HG03558 (cell line): ENCODE measurements around the gene MSANTD1.

Source experiments
- ATAC-seq: cut with Tn5 transposase; IDR thresholded peaks from one replicate; pipeline ENCODE4 v1.9.1; 2021; ENCODE audit warnings: moderate number of reproducible peaks; ENCODE audit not compliant: unreplicated experiment; ENCODE audit errors: extremely low read depth

The MSANTD1 gene

DNA sequence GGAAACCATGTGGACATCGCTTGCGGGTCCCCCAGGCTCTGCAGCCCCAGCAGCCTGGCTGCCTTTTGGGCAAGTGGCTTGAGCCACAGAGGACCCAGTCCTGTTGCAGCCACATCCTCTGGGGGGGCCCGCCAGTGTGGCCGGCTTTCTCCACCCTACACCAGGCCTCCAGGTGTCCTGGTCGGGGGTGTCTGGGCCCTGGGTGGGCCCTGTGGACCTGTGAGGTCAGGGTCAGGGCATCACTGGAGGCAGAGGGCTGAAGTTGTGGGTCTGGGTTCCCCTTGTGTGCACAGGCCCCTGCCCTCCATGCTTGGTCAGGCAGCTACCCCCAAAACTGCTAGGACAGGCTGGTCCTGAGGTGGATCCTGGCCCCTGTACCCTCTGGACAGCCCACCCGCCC lies 3.3 kb upstream of the MSANTD1 start:
- no peak for ATAC-seq

DNA sequence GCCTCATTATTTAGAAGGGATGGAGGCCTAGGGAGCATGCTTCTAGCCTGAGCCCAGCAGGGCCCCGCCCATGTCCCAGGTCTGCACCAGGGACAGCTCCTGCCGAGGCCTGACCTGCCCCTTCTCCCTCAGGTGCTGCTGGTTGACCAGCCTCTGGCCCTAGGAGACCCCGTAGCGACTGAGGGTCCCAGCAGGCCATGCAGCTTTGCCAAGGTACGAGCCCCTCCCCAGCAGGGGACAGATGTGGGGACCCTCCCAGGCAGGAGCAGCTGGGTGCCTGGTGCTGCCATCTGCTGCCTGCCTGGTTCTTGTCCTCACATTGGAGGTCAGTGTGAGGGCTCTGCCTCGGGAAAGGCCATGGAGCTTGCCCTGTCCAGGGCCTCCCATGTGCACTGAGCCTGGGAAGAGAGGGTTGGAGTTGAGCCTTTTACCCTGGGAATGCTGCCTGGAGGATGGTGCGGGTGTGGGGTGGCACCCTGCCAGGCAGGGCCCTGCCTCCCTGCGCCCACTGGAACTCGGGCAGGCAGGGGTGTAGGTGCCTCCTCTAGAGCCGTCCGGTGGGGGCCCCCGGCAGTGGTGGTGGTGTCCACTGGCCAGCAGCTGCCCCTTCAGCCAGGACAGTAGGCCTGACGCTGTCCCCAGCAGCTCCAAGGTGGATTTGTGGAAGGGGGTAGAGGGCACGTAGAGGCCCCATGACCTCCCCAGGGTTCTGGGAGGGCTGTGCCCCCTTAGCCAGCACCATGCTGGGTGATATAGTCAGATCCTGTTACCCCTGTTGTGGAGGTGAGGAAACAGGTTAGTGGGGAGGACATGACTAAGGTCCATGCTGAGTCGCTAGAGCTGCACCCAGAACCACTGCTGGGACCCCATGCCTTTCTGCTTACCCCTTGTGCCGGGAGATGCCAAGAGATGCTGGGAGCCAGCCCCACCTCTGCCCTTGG lies 2.2 kb upstream of the MSANTD1 start:
- ATAC-seq = no peak

DNA sequence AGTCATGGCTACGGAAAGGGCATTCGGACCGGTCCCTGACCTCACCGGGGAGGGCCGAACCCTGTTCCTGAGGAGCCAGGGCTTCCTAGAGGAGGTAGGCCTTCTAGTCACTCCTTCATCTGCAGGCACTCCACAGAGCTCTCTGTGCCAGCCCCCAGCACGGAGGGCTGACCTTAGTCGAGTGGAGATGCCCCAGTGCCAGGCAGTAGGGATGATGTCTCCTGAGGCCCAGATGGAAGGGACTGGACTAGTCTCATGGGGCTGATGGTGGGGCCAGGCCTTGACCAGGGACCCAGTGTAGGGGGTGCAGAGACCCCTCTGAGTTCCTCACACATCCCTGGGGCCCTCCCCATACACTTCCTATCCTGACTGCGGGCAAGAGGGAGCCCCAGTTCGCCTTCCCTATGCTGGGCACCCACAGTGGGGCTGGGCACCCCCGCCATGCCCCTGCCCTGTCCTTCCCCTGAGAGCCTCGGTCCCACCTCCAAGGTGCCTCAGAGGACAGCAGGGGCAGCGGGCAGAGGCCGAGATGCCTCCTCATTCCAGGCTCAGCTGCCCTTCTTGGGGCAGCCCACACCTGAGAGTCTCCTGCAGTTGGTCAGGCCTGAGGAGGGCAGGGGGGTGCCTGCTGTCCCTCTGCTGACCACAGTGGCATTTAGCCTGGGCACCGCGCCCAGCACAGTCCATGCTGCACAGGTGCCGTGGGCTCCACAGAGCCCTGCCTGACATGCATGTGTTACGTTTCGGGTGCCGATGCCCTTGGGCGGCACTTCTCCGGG lies 1.4 kb upstream of the MSANTD1 start:
- no peak for ATAC-seq

DNA sequence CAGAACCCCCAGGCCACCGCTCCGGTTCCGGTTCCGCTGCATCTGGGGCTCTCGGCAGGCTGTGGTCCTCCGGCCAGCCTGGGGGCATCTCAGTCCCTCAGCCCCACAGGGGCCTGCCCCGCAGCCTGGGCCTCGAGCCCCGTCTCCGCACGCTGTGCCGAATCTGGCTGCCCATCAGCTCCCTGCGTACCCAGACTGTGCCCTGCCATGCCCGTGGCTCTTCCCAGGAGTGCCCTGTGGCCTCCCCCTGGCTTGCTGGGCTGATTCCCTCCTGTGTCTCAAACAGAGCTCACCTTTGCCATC lies 830 bp upstream of the MSANTD1 start:
- ATAC-seq = no peak

DNA sequence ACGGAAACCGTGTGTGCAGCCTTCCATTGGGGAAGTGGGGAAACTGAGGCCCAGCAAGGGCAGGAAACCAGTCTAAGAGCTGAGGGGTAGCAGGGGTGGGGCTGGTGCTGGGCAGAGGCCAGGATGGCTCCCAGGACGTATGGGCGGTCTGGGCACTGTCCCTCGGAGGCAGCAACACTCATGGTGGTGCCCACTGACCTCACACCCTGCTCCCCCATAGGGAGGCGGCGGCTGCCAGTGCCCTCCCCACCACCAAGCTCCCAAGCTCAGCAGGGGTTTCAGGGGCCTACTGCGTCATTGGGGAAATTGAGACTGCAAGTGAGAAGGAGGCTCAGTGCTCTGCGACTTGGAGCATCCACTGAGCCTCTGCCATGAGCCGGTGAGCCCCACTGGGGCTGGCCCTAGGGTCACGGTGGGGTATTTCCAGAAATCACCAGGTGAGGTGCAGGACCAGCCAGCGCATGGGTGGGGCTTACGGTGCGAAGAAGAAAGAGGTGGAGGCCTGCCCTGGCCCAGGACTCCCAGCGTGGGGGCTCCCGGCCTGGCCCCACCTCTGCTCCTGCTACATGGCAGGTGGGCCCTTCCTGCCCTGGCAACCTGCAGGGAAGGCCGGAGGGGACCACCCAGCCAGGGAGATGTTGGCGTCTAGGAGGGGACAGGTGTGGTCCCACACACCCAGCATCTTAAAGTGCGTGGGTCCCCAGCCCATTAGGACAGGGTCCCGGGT lies 915 bp downstream of the MSANTD1 start:
- ATAC-seq = no peak

DNA sequence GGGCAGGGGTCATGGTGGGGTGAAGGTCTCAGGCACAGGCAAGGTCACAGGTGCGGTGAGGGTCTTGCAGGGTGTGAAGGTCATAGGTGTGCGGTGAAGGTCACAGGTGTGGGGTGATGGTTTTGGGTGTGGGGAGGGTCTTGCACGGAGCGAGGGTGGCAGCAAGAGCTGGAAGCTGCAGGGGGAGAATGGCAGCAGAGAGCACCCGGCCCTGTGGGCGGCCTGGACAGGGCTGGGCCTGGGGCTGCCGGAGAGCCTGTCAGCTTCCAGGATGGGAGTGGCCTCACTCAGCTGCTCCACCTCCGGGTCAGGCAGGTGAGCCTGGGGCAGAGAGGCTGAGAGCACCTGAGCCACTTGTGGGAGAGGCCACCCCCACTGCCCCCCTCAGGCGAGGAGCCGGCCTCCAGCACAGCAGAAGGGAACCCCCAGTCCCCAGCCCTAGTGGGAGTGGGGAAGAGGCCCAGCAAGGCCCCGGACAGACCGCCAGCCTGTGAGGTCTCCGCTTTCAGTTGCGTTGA lies 1.5 kb downstream of the MSANTD1 start:
- no peak for ATAC-seq

DNA sequence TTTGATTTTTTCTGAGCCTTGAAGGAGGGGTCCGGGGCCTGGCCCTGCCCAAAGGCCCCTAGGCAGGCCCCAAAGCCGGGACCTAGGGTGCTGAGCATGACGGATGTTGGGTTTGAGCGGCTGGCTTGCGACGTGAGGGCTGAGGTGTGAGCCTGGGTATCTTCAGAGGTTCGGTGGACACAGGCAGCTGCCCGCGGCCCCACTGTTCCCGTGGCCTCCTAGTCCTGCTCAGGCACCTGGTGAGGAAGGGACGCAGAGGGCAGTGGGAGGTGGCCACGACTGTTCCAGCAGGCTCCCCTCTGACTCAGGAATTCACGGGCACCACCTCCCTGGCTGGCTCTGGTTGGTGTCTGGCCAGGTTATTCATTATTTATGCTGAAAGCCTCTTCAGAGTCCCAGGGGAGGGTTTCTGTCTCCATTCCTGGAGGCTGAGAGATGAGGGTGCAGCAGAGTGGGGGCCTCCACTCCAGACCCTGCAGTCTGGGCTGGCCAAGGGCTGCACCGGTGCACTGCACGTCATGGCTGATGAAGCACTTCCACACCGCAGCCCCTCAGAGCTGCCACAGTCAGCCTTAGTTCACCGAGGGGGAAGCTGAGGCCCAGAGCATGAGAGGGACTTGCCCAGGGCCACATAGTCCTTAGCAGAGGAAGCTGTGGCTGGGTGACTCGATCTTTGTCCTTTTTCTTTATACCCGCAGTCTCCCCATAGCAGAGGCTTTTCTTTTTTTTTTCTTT lies 2.2 kb downstream of the MSANTD1 start:
- no peak for ATAC-seq

DNA sequence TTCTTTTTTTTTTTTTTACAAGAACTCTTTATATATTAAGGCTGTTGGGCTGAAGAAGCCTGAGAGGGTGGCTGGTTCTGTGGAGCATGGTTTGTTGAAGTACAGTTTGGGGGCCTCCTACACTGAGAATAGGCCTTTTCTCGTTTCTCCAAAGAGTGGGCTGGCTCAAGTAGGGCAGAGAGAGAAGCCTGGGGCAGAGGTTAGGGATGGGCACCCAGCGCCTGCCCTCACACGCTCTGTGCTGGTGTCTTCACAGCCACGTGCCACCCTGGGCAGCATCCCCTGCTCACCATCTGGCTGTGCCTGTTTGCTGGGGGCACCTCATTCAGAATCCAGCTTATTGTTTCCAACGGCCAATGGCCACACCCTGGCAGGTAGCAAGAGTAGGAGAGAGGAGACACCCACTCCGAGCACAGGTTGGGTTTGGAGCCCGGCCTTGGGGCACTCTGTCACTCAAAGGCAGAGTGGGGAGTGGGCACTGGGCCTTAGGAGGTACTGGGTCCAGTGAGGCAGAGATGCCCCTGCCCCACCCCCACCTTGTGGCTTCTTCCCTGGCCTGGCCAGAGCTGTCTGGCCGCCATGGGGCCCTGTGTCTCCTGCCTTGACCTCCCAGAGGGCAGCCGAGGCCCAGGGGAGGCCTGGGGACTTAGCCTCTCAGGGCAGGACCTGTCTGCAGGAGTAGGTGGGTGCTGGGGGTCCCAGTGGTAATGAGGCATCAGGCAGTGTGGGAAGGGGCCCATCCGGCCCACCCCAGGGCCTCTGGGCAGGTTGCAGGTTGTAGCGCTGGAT lies 2.9 kb downstream of the MSANTD1 start:
- ATAC-seq = no peak

DNA sequence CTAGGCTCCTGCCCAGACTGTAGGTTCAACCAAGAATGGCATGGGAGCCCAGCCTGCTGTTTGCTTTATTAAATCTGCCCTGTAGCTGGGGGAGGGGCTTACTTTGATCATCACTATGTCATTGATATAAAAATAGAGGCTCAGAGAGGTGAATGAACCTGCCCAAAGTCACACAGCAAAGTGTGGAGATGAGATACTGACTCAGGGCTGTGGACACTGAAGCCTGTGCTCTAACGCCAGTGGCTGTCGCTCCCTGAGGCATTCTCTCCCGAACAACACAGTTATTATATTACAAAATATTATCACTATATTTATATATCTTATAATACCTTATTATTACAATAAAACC lies 3.5 kb downstream of the MSANTD1 start:
- ATAC-seq = no peak

DNA sequence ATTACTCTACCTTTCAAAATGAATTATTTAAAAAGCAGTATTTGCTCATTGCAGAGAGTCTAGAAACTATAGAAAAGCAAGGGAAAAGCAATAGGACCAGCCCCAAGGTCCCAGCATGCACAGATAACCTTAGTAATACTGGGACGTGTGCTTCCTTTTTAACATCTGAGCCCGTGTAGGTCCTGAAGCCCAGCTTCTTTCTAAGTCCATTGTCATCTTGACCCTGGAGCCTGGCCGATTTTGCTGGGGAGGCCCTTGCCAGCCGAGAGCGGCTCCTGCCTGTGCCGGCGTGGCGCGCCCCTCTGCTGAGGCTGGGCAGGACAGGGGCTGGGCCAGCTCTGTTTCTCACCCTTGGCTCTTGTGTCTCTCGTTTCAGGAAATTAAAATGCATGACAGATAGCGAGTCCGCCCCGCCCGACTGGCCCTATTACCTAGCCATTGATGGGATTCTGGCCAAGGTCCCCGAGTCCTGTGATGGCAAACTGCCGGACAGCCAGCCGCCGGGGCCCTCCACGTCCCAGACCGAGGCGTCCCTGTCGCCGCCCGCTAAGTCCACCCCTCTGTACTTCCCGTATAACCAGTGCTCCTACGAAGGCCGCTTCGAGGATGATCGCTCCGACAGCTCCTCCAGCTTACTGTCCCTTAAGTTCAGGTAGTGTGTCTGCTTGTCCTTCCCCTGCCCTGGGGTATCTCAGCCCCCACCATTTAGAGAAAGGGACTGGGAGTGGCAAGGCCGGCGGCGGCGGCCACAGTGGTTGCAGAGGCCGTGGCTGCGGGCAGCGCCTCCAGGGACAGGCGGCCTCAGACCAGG lies 4.1 kb downstream of the MSANTD1 start:
- ATAC-seq = no peak

DNA sequence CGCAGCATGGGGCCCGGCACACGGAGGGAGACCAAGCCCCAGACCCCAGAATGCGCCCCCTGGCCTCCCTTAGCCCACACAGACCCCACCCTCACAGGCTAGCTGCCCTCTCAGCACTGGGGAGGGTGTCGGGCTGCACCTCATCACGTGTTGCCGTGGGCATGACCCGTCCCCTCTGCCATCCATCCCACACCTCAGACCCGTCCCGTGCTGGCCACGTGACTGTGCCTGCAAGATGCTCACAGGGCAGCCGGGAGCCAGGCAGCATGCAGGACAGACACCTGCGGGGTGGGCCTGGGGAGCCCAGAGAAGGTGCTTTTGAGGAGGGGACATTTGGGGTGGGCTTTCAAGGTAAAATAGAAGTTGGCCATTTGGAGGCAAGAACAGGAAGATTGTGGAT lies 4.8 kb downstream of the MSANTD1 start:
- no peak for ATAC-seq

DNA sequence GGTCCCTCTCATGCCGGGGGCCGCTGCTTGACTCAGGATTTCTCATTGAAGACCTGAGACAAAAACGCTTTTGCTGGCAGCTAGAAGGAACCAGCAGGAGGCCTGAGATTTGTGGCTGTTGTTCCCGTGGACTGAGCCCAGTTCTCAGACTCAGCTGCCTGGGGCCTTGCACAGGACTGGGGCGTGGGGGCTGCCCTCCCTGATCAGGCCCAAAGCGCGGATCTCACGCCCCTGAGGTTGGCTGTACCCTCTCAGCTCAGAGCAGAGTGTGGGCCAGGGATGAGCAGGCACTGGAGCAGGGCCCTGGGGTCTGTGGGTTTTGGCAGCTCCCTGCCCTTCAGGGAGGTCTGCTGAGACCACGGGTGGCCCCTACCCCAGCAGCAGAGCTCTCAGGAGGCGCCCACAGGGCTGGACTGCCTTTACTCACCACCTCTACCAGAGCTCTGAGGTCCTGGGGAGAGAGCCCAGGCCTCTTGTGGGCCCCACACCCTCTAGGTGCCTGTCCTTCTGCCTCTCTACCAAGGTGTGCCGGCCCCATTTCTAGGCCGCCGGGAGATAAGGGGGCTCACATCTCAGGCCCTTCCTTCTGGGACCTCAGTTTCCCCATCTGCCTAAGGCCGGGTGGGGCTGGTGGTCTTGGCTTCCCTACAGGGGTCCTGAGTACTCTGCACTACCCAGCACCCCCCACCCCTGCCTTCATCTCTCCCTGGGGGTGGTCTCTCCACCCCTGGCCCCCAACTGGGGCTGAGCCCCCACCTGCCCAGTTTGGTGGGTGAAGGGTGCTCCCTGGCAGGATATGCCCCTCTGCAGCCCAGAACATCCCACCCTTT lies 5.6 kb downstream of the MSANTD1 start:
- ATAC-seq = no peak

DNA sequence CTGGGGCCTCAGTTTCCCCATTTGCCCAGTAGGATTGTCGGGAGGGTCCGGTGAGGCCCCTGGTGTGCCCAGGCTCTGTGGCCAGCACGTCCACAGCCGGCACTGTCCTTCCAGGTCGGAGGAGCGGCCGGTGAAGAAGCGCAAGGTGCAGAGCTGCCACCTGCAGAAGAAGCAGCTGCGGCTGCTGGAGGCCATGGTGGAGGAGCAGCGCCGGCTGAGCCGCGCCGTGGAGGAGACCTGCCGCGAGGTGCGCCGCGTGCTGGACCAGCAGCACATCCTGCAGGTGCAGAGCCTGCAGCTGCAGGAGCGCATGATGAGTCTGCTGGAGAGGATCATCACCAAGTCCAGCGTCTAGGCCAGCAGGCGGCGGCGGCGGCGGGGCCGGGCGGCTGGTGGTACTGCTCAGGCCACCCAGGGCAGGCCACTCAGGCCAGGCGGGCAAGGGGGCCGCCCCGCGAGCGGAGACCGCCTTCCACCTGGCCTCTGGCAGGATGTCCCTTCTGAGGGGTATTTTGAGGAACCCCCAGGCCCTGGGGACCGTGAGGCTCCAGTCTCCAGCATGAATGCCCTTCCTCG lies 6.7 kb downstream of the MSANTD1 start:
- no peak for ATAC-seq

DNA sequence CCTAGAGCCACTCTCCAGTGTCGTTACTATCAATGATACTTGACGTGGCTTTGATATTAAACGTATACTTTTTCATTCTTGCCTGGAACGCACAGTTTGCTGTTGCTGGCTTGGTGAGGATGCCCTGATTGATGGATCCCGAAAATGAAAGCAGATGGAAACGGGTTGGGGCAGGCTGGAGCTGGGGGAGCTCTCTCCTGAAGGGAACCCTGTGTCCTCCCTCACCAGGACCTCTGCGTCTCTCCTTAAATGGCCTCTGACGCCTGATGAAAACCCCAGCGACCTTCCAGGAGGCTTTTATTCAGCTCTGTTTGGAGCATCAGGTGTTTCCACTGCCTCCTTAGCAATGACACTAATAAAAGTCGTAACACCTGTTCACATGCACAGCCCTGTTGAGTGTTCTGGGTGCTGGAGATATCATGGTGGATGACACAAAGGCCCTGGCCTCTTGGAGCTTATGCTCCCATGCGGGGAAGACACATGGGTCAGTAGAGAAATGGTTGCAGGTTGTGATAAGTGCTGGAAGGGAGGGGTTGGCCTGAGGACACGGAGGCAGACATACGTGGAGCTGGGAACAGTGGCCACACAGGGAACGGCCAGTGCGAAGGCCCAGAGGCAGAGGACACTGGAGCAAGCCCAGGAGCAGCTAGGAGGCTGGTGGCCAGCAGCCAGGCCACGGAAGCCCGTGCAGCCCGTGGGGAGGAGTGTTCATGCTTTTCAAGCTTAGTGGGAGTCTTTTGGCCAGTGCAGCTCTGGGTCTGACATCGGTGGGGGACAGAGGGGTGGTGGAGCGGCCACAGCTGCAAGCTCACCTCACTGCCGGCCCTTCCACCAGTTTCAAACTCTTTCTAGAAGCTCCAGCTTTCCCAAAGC lies 7.5 kb downstream of the MSANTD1 start:
- ATAC-seq = no peak

DNA sequence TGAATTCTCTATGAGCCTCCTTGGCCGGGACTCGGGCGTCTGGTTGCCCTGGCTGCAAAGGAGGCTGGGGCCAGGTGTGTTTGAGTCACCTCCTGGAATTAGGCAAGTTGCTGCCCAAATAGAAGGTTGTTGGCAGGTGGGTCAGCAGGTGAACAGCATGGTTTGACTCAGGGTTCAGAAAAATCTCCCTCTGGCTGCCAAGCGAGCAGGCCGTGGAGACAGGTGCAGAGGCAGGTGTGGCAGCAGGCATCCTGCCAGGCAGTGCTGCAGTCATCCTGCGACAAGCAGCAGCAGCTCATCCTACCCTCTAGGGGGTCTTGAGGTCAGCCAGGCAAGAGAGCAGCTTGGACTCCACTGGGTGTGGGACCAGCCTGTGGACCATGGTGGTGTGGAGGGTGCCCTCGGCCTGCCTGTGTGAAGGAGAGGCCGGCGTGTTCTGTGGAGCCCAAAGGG lies 8.2 kb downstream of the MSANTD1 start:
- ATAC-seq = no peak
